OCI-LY7 (cell line): Measurements from ENCODE around the gene C15orf62.

Experiments used
- EZH2phosphoT487 ChIP-seq: fragments of 200-600 bp; sonication (generic); IDR thresholded peaks from 2 replicates; pipeline ENCODE4 v1.6.1; 2018; ENCODE audit warnings: low read depth, borderline replicate concordance, mild to moderate bottlenecking, mixed run types, antibody characterized with exemption, low read length, moderate library complexity, mixed read lengths
- TF ChIP-seq, protein P1 (sequence below): fragments of 200-600 bp; sonication (generic); conservative IDR thresholded peaks from 2 replicates; pipeline ENCODE4 v1.5.1; 2014; ENCODE audit warnings: mild to moderate bottlenecking, antibody characterized with exemption, low read length, moderate library complexity, mixed read lengths

DNA sequence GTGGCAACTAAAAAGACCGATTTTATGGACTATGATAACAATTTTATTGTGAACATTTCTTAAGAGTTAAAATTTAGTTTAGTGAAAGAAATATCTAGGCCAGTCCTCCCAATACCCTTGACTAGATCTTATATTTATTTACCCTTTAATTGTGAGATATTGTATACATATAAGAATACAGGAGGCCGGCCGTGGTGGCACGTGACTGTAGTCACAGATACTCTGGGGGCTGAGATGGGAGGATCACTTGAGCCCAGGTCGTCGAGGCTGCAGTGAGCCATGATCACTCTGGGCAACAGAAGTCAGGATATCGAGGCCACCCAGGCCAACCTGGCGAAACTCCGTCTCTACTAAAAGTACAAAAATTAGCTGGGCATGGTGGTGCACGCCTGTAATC is 14.0 kb upstream of the C15orf62 start:
- TF ChIP-seq, protein P1, sequence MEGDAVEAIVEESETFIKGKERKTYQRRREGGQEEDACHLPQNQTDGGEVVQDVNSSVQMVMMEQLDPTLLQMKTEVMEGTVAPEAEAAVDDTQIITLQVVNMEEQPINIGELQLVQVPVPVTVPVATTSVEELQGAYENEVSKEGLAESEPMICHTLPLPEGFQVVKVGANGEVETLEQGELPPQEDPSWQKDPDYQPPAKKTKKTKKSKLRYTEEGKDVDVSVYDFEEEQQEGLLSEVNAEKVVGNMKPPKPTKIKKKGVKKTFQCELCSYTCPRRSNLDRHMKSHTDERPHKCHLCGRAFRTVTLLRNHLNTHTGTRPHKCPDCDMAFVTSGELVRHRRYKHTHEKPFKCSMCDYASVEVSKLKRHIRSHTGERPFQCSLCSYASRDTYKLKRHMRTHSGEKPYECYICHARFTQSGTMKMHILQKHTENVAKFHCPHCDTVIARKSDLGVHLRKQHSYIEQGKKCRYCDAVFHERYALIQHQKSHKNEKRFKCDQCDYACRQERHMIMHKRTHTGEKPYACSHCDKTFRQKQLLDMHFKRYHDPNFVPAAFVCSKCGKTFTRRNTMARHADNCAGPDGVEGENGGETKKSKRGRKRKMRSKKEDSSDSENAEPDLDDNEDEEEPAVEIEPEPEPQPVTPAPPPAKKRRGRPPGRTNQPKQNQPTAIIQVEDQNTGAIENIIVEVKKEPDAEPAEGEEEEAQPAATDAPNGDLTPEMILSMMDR = no peak
- no peak for TF ChIP-seq EZH2phosphoT487
